Astrocyte (in vitro differentiated cells and primary cell): ENCODE data around the gene POLG.

ENCODE experiments used
- CTCF ChIP-seq: IDR thresholded peaks from 2 replicates; pipeline ENCODE4 v1.5.1; 2011; ENCODE audit warnings: low read depth, mild to moderate bottlenecking, inconsistent platforms, low read length, moderate library complexity; ENCODE audit not compliant: insufficient read depth
- EZH2 ChIP-seq: IDR thresholded peaks from 2 replicates; pipeline ENCODE4 v1.6.1; 2012; ENCODE audit warnings: mild to moderate bottlenecking, low read length, inconsistent platforms; ENCODE audit not compliant: insufficient read depth

DNA sequence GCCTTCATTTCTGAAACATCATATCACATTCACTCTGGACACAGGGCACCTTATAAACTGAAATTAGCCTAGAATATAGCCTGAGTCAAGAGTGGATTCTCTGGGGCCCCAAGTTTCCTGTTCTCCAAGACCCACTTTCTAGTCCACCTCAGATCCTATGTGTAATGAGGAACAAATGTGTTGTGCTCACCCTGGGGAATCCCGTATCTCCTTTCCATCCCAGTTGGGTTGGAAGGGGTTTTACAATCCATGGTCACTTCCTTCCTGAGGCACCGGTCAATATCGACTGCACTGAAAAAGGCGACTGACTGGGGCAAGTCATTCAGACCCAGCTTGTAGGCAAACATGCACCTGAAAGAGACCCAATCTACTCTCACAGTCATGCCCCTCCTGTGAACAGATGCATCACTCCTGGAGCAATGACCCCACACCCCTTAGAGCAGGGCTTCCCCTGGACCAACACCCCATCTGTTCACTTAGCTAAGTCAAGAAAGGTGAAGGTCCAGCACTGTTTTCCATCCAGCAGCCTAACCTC lies 17.4 kb downstream of the POLG start:
- TF ChIP-seq CTCF = no peak
- TF ChIP-seq EZH2 = no peak
